ENCODE measurements around the gene SLC9A6.

- TF ChIP-seq CEBPB (tag; IDR thresholded peaks at IDR 0.05), result no peak
- TF ChIP-seq ZNF232 (CRISPR knock-in tag; IDR thresholded peaks at IDR 0.05), result no peak
- no peak for TF ChIP-seq POLR2AphosphoS5 (IDR thresholded peaks at IDR 0.05; ENCODE audit: control insufficient read depth, insufficient read depth, low read depth, low read length)
- no peak for TF ChIP-seq ZZZ3 (IDR thresholded peaks at IDR 0.05)
- TF ChIP-seq MTA2 (IDR thresholded peaks at IDR 0.05; ENCODE audit: low read depth), result no peak
- no peak for TF ChIP-seq ZNF274 (IDR thresholded peaks at IDR 0.05; ENCODE audit: borderline replicate concordance, low read depth, low read length)
- no peak for TF ChIP-seq SREBF2 (CRISPR knock-in tag; IDR thresholded peaks at IDR 0.05)
Measured at GRCh38 chrX:136094962-136095361, 109.7 kb downstream of the SLC9A6 start.

Data from K562 (cell line).